IMR-90 (cell line): ENCODE measurements around the gene SCGB1D1. TPM values are rescaled to one million over a fixed set of nuclear protein-coding genes. Genes with fewer than 3 reads are reported as not detected.

ENCODE experiments used
- ATAC-seq: fragments of 200-7000 bp; cut with Tn5 transposase; 2 replicates; pipeline ENCODE4 v1.9.1; 2020; ENCODE audit warnings: low read depth, mild to moderate bottlenecking, moderate library complexity
- BruUV-seq: library from RNA; stranded (reverse); fragments of 400-500 nt; replicated peaks from 2 replicates; lab custom pipeline; 2021; lab: Mats Ljungman, UMichigan
- CTCF ChIA-PET: fragments of 300-600 bp; formaldehyde crosslinking; extraction: SDS; loops from one replicate; lab custom pipeline; 2021; ENCODE audit warnings: antibody characterized with exemption; lab: Yijun Ruan, JAX
- POLR2A ChIA-PET: fragments of 300-600 bp; sonication (Branson Sonifier 250); formaldehyde crosslinking; loops from one replicate; lab custom pipeline; 2022; ENCODE audit warnings: antibody characterized with exemption; ENCODE audit not compliant: unreplicated experiment; lab: Charles Lee
- DNase-seq: peaks from one replicate; pipeline ENCODE4 v3.0.0; 2013
- H2AFZ ChIP-seq: replicated peaks from 2 replicates; pipeline ENCODE3; 2013; ENCODE audit warnings: low read length, mild to moderate bottlenecking; ENCODE audit not compliant: poor library complexity
- H2AK5ac ChIP-seq: 2 replicates; pipeline ENCODE4 v1.6.1; 2013; ENCODE audit warnings: low read depth, low read length, inconsistent platforms
- H2AK9ac ChIP-seq: replicated peaks from 2 replicates; pipeline ENCODE3; 2013; ENCODE audit warnings: mild to moderate bottlenecking, low read depth, low read length, moderate library complexity; ENCODE audit not compliant: poor library complexity
- H2BK120ac ChIP-seq: 2 replicates; pipeline ENCODE4 v1.6.1; 2013; ENCODE audit warnings: low read depth, low read length, inconsistent platforms
- H2BK15ac ChIP-seq: 3 replicates; pipeline ENCODE4 v1.6.1; 2013; ENCODE audit warnings: low read depth, low read length, inconsistent platforms
- H2BK20ac ChIP-seq: 2 replicates; pipeline ENCODE4 v1.6.1; 2013; ENCODE audit warnings: low read depth, mild to moderate bottlenecking, inconsistent platforms, low read length, moderate library complexity
- H2BK5ac ChIP-seq: 2 replicates; pipeline ENCODE4 v1.6.1; 2013; ENCODE audit warnings: mild to moderate bottlenecking, low read depth, low read length, inconsistent platforms; ENCODE audit not compliant: poor library complexity, severe bottlenecking
- H3K14ac ChIP-seq: replicated peaks from 2 replicates; pipeline ENCODE4 v1.6.1; 2013; ENCODE audit warnings: low read depth, low read length, inconsistent platforms
- H3K18ac ChIP-seq: 2 replicates; pipeline ENCODE4 v1.6.1; 2013; ENCODE audit warnings: low read depth, low read length, control low read depth
- H3K23ac ChIP-seq: 2 replicates; pipeline ENCODE4 v1.6.1; 2013; ENCODE audit warnings: low read depth, low read length, inconsistent platforms
- H3K27ac ChIP-seq: 2 replicates; pipeline ENCODE4 v1.5.1; 2013; ENCODE audit warnings: mild to moderate bottlenecking, control low read depth, low read length; ENCODE audit not compliant: insufficient read depth
- H3K27me3 ChIP-seq: 2 replicates; pipeline ENCODE4 v1.6.1; 2013; ENCODE audit warnings: low read length; ENCODE audit not compliant: control insufficient read depth, insufficient read depth
- H3K36me3 ChIP-seq: 2 replicates; pipeline ENCODE4 v1.6.1; 2013; ENCODE audit warnings: low read length, mixed read lengths; ENCODE audit not compliant: control insufficient read depth, insufficient read depth
- H3K4ac ChIP-seq: 2 replicates; pipeline ENCODE4 v1.6.1; 2013; ENCODE audit warnings: low read depth, low read length, inconsistent platforms
- H3K4me1 ChIP-seq: 2 replicates; pipeline ENCODE4 v1.6.1; 2013; ENCODE audit warnings: low read length, mixed read lengths; ENCODE audit not compliant: control insufficient read depth, insufficient read depth
- H3K4me2 ChIP-seq: 2 replicates; pipeline ENCODE4 v1.6.1; 2013; ENCODE audit warnings: low read depth, mild to moderate bottlenecking, control low read depth, low read length, moderate library complexity
- H3K4me3 ChIP-seq: 2 replicates; pipeline ENCODE4 v1.5.1; 2013; ENCODE audit warnings: low read depth, mild to moderate bottlenecking, control low read depth, low read length, moderate library complexity; ENCODE audit not compliant: insufficient read depth
- H3K56ac ChIP-seq: 2 replicates; pipeline ENCODE4 v1.6.1; 2013; ENCODE audit warnings: low read length, inconsistent platforms; ENCODE audit not compliant: insufficient read depth; ENCODE audit errors: extremely low read depth
- H3K79me1 ChIP-seq, 2 experiments: 2 replicates each; pipeline ENCODE4 v1.6.1; 2013; ENCODE audit warnings: low read length in 2 of 2, inconsistent platforms in 1 of 2, low read depth in 1 of 2
- H3K9ac ChIP-seq: 2 replicates; pipeline ENCODE4 v1.6.1; 2013; ENCODE audit warnings: low read depth, low read length, control low read depth
- H3K9me1 ChIP-seq: 2 replicates; pipeline ENCODE4 v1.6.1; 2013; ENCODE audit warnings: low read length, inconsistent platforms; ENCODE audit not compliant: insufficient read depth
- H3K9me3 ChIP-seq: 2 replicates; pipeline ENCODE4 v1.6.1; 2013; ENCODE audit warnings: low read length; ENCODE audit not compliant: control insufficient read depth, insufficient read depth
- H4K20me1 ChIP-seq: 2 replicates; pipeline ENCODE4 v1.6.1; 2013; ENCODE audit warnings: low read length, inconsistent platforms; ENCODE audit not compliant: insufficient read depth
- H4K5ac ChIP-seq: 2 replicates; pipeline ENCODE4 v1.6.1; 2013; ENCODE audit warnings: mild to moderate bottlenecking, low read depth, low read length, control low read depth
- H4K8ac ChIP-seq, 2 experiments: 2 replicates each; pipeline ENCODE4 v1.6.1; 2013; ENCODE audit warnings: low read depth in 2 of 2, low read length in 2 of 2, control low read depth in 1 of 2, inconsistent platforms in 1 of 2
- H4K91ac ChIP-seq: 2 replicates; pipeline ENCODE4 v1.6.1; 2013; ENCODE audit warnings: low read depth, low read length, inconsistent platforms; ENCODE audit not compliant: insufficient read depth
- BHLHE40 ChIP-seq: fragments of 150-350 bp; IDR thresholded peaks from 2 replicates; pipeline ENCODE4 v1.6.1; 2016; ENCODE audit warnings: mild to moderate bottlenecking, low read depth, low read length
- CEBPB ChIP-seq: IDR thresholded peaks from 2 replicates; pipeline ENCODE4 v1.6.1; 2012; ENCODE audit warnings: low read depth, low read length, improper control_type of control experiment
- CHD1 ChIP-seq: IDR thresholded peaks from 2 replicates; pipeline ENCODE4 v1.6.1; 2012; ENCODE audit warnings: low read depth, low read length, improper control_type of control experiment
- CTCF ChIP-seq: conservative IDR thresholded peaks from 2 replicates; pipeline ENCODE4 v1.5.1; 2012; ENCODE audit warnings: mild to moderate bottlenecking, low read depth, low read length, improper control_type of control experiment
- FOS ChIP-seq: fragments of 150-350 bp; IDR thresholded peaks from 2 replicates; pipeline ENCODE4 v1.6.1; 2016; ENCODE audit warnings: low read depth, low read length
- MAZ ChIP-seq: IDR thresholded peaks from 2 replicates; pipeline ENCODE4 v1.6.1; 2012; ENCODE audit warnings: low read depth, mild to moderate bottlenecking, low read length, improper control_type of control experiment, moderate library complexity, borderline replicate concordance
- MXI1 ChIP-seq: IDR thresholded peaks from 2 replicates; pipeline ENCODE4 v1.6.1; 2012; ENCODE audit warnings: low read depth, mild to moderate bottlenecking, low read length, moderate library complexity, borderline replicate concordance
- POLR2A ChIP-seq: IDR thresholded peaks from 2 replicates; pipeline ENCODE4 v1.6.1; 2012; ENCODE audit warnings: mild to moderate bottlenecking, low read depth, low read length
- RAD21 ChIP-seq: IDR thresholded peaks from 2 replicates; pipeline ENCODE4 v1.6.1; 2012; ENCODE audit warnings: low read length, improper control_type of control experiment
- RCOR1 ChIP-seq: IDR thresholded peaks from 2 replicates; pipeline ENCODE4 v1.6.1; 2012; ENCODE audit warnings: mild to moderate bottlenecking, low read length, improper control_type of control experiment; ENCODE audit not compliant: insufficient replicate concordance
- RFX5 ChIP-seq: IDR thresholded peaks from 2 replicates; pipeline ENCODE4 v1.8.0; 2012; ENCODE audit warnings: low read depth, mild to moderate bottlenecking, low read length, moderate library complexity
- SMC3 ChIP-seq: fragments of 150-350 bp; IDR thresholded peaks from 2 replicates; pipeline ENCODE4 v1.6.1; 2016; ENCODE audit warnings: low read depth, mild to moderate bottlenecking, antibody characterized with exemption, low read length, moderate library complexity
- USF2 ChIP-seq: fragments of 150-350 bp; IDR thresholded peaks from 2 replicates; pipeline ENCODE4 v1.6.1; 2017; ENCODE audit warnings: mild to moderate bottlenecking, antibody characterized with exemption, low read length, low read depth
- WGBS, 2 experiments: methylation state at CpG; one replicate each; pipeline versions ENCODE4 v1.1.5 to v1.1.7; 2013; ENCODE audit warnings: missing lambda C conversion rate in 2 of 2; ENCODE audit not compliant: insufficient read length in 1 of 2; ENCODE audit errors: extremely low coverage in 2 of 2; 5-methylcytosine and 5-hydroxymethylcytosine counted together
- dilution Hi-C: fragments of 300-500 bp; cut with HindIII; formaldehyde crosslinking; loops from one replicate; pipeline ENCODE4 v1.14.3; 2018; ENCODE audit warnings: low sequenced_read_pairs; ENCODE audit not compliant: unreplicated experiment
- in situ Hi-C: fragments of 300-500 bp; cut with MboI; formaldehyde crosslinking; loops from 3 replicates; pipeline ENCODE4 v1.14.3; 2019; ENCODE audit warnings: low sequenced_read_pairs, inconsistent platforms, mixed read lengths
- intact Hi-C: fragments of 100-400 bp; cut with micrococcal nuclease; formaldehyde crosslinking; loops from 2 replicates; pipeline ENCODE4 v1.10.0; 2022
- polyA plus RNA-seq, 3 experiments: library from polyadenylated mRNA; depleted of rRNA; stranded (reverse); fragments of >200 nt; gene quantifications; 2 replicates each; pipeline ENCODE4 v1.2.3, GENCODE V29; 2012; ENCODE audit warnings: low replicate concordance in 1 of 3
- total RNA-seq: library from RNA; depleted of rRNA; stranded (reverse); fragments of >200 nt; gene quantifications from 2 replicates; pipeline ENCODE4 v1.2.3, GENCODE V29; 2012

The SCGB1D1 gene
- total and polyA plus RNA-seq, 2 of the 4 experiments (the other 2 are of a cell fraction): not detected

GRCh38 chr11:62144641-62145255 is 45.3 kb upstream of the SCGB1D1 start:
- H2AK9ac ChIP-seq: no peak overlapping the region
- H4K91ac ChIP-seq: no peak overlapping the region
- no peaks in the 10 kb centered on the region for H3K9me3 ChIP-seq
- no peak overlapping the region for H2AFZ ChIP-seq
- H3K4me2 ChIP-seq: no peak overlapping the region
- intact Hi-C loops (no loop called here), dilution Hi-C loops (no loop called here), in situ Hi-C loops (no loop called here)
- no peak overlapping the region for H3K9ac ChIP-seq
- H3K4ac ChIP-seq: no peak overlapping the region
- no peak overlapping the region for H4K8ac ChIP-seq
- H3K56ac ChIP-seq: no peak overlapping the region
- H3K18ac ChIP-seq: no peak overlapping the region
- no peak overlapping the region for H3K4me3 ChIP-seq
- H3K27ac ChIP-seq: no peak overlapping the region
- no peak overlapping the region for H3K14ac ChIP-seq
- H2BK15ac ChIP-seq: no peak overlapping the region
- DNase-seq: no peak
- ChIA-PET CTCF (no interaction called here), POLR2A (no interaction called here)
- no peak overlapping the region for H3K23ac ChIP-seq
- H2AK5ac ChIP-seq: no peak overlapping the region
- BruUV-seq: no TSS peak
- no peaks in the 10 kb centered on the region for H3K4me1 ChIP-seq
- no peak overlapping the region for H2BK20ac ChIP-seq
- H3K79me1 ChIP-seq: peaks cover 4 to 10% of the 10 kb centered on the region in 2 experiments; a peak in 3 of 4 replicates
- H3K27me3 ChIP-seq: no peaks in the 10 kb centered on the region
- no peak overlapping the region for H2BK5ac ChIP-seq
- no peaks in the 10 kb centered on the region for H3K9me1 ChIP-seq
- TF ChIP-seq CHD1: no peak
- no peak for TF ChIP-seq MAZ
- TF ChIP-seq USF2: no peak
- TF ChIP-seq FOS: no peak
- no peak for TF ChIP-seq POLR2A
- TF ChIP-seq RCOR1: no peak
- no peak for TF ChIP-seq RAD21
- TF ChIP-seq RFX5: no peak
- no peak for TF ChIP-seq SMC3
- no peak for TF ChIP-seq BHLHE40
- TF ChIP-seq CEBPB: no peak
- TF ChIP-seq CTCF: no peak
- TF ChIP-seq MXI1: no peak
- 81% methylated on average over 4 of the region's 24 CpGs; no CpG with 5 or more reads in 1 of the 2 experiments for WGBS, 2 experiments
- H2BK120ac ChIP-seq: no peak overlapping the region
- H4K5ac ChIP-seq: no peak overlapping the region
- H3K36me3 ChIP-seq: peaks cover 53% of the 10 kb centered on the region
- no peaks in the 10 kb centered on the region for H4K20me1 ChIP-seq
- no peak for ATAC-seq
